HG02885 (cell line): ENCODE results near the gene DNAAF5.
A peak's percentile ranks its signal among the peaks of the same experiment; 100 is the strongest.

Experiments used
- ATAC-seq: cut with Tn5 transposase; IDR thresholded peaks from one replicate; pipeline ENCODE4 v1.9.1; 2021; ENCODE audit warnings: mild to moderate bottlenecking; ENCODE audit not compliant: unreplicated experiment, poor library complexity

Gene DNAAF5

DNA sequence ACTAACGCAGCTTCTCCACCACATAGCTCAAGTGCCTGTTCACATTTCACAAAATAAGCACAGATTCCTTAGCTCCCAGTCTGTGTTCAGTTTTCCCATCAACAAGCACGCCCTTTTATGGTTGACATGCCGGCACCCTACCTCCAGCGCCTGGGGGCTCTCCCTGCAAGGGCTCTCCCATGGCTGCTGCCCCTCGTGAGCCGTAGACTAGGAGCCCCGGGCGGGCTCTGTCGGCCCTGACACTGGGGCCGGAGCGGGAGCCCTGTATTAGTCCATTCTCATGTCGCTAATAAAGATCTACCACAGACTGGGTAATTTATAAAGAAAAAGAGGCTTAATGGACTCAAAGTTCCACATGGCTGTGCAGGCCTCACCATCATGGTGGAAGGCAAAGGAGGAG is 34.6 kb downstream of the DNAAF5 start:
- no peak for ATAC-seq

- ATAC-seq = no peak
These were observed 35.1 kb downstream of the DNAAF5 start for GRCh38 chr7:761631-762030.

GRCh38 chr7:762885-763284 is 36.4 kb downstream of the DNAAF5 start:
- ATAC-seq = no peak

DNA sequence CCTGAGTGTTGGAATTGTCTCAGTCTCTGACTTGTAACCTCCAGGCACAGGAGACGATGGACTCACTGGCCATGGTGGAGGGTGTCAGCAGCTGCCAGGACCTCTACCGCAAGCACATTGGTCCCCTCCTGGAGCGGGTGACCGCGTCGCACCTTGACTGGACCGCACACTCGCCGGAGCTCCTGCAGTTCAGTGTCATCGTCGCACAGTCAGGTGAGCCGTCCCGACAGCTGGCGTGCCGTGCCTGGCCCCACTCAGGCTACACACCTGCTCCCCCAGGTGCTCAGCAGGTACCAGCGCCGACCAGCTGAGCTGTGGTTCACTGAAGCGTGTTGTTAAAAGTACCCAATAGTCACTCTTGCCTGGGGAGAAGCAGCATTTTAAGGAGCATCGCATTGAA is 37.3 kb downstream of the DNAAF5 start:
- ATAC-seq = no peak

- ATAC-seq = no peak
These were observed 38.9 kb downstream of the DNAAF5 start for GRCh38 chr7:765383-765782.

- ATAC-seq = no peak
These were observed 41.1 kb downstream of the DNAAF5 start for GRCh38 chr7:767580-767940.

DNA sequence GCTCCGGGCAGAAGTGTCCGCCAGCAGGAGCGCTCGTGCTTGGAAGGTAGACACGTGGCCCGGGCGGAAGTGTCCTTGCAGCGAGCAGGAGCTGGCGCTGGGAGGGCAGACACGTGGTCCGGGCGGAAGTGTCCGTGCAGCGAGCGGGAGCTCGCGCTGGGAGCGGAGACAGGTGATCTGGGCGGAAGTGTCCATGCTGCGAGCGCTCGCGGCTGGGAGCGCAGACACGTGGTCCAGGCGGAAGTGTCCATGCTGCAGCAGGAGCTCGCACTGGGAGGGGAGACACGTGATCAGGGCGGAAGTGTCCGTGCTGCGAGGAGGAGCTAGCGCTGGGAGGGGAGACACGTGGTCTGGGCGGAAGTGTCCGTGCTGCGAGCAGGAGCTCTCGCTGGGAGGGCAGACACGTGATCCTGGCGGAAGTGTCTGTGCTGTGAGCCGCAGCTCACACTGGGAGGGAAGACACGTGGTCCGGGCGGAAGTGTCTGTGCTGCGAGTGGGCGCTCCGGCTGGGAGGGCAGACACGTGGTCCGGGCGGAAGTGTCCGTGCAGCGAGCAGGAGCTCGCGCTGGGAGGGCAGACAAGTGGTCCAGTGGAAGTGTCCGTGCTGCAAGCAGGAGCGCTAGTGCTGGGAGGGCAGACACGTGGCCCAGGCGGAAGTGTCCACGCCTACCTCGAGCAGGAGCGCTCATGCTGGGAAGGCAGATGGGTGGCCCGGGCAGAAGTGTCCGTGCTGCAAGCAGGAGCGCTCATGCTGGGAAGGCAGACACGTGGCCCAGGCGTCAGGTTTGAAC is 41.6 kb downstream of the DNAAF5 start:
- ATAC-seq = no peak

DNA sequence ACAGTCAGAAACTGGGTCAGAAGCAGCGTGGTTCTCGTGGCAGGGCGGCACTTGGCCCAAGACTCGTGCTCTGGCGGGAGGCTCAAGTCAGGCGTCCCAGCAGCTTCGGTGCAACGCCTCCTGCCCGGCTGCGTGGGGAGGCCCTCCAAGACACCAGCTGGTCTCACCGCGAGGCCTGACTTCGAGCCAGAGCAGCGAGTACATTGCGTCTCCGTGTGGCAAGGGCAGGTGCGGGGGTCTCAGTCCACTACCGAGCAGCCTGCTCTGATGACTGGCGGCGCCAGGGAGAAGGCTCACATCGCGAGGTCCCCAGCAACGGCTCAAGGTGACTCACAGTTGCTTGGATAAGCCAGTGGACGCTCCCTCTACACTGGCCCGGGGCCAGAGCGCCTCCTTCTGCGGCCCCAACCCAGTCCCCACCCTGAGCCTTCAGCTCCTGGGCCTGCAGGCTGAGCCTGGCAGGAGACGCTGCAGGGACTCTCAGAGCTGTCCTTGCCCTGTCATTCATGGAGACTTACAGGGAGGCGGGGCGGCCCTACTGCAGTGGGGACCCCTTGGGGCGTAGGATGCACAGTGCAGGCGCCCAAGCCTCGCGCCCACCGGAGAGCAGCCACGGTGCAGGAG is 42.5 kb downstream of the DNAAF5 start:
- no peak for ATAC-seq

GRCh38 chr7:770336-770735 is 43.8 kb downstream of the DNAAF5 start:
- ATAC-seq = no peak

GRCh38 chr7:770741-771166 is 44.3 kb downstream of the DNAAF5 start:
- no peak for ATAC-seq

DNA sequence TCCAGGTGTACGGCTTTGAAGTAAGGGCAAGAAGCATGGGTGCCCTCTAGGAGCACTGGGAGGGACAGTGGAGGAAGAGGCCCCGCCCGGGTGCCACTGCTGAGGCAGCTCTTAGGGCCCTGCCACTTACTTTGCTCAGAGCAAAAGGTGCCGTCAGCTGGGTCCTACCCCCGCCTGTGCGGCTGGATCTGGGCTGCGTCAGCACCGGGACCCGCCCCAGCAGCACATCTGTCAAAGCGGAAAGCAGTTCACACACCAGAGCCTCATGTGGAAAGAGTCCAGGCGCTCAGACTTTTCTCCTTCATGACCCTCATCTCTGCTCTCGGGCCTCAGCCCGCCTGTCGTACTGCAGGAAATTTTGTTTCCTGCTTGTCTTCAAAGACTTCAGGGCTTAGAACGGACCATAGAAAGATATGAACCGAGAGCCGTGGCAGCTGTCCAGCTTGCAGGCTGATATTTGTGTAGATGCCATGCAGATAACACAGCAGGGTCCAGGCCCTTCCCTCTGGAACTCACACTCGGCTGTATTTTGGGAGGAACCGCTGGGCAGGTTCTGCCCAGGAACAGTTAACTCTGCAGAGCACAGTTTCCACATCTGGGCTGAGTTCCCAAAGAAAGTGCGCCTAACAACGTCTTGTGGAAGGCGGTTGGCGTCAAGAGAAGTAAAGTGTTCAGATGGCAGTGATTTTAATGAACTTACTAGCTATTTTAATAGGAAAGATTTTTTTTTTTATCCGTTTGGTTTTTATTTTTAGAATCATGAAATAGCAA is 44.9 kb downstream of the DNAAF5 start:
- ATAC-seq = no peak

DNA sequence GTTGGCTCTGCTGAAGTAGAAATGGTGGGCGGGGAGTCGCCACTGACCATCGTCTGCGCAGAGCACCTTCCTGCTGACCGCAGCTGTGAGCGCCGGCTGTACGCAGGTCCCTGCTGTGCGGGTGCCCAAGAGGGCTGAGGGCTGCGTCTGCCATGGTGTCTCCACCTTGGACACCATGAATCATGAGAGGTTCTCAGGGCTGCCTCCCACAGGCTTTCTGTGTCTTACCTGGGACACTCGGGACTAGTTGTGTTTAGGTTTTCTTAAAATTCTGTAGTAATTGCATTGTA is 45.5 kb downstream of the DNAAF5 start:
- no peak for ATAC-seq

- ATAC-seq = no peak
These were observed 45.9 kb downstream of the DNAAF5 start for GRCh38 chr7:772392-772791.

DNA sequence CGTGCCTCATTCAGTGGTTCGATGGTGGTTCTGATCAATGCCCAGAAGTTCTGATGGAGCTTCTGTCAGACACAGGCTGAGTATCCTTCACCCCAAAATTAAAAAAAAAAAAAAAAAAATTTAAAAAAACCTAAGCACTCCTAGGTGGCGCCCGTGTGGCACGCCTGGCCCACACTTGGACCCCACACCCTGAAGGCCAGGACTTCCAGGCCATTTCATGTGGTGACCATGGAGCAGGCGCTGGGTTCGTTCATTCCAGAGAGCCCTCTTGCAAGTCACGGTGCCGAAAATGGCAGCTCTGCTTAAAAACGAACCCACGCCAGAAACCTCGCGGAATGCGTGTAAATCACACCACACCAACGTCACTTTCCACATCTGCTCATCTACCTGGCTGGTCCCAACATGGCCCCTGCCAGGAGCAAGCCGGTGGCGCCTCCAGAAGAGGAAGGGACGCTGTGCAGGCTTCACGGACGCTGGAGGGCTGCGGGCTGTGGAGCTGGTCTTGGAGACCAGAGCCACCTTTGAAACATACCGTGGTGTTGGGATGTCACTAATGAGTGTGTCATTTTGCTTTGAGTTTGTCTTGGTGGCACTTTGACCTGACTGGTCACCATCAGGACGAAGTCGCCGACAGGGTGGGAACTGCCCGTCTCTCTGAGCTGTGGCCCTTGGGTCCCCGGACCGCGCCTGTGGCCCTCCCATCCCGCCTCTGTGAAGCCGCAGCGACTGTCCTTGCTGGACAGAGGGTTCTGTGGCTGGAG is 46.5 kb downstream of the DNAAF5 start:
- ATAC-seq = no peak

- no peak for ATAC-seq
These were observed 47.1 kb downstream of the DNAAF5 start for GRCh38 chr7:773622-773915.

DNA sequence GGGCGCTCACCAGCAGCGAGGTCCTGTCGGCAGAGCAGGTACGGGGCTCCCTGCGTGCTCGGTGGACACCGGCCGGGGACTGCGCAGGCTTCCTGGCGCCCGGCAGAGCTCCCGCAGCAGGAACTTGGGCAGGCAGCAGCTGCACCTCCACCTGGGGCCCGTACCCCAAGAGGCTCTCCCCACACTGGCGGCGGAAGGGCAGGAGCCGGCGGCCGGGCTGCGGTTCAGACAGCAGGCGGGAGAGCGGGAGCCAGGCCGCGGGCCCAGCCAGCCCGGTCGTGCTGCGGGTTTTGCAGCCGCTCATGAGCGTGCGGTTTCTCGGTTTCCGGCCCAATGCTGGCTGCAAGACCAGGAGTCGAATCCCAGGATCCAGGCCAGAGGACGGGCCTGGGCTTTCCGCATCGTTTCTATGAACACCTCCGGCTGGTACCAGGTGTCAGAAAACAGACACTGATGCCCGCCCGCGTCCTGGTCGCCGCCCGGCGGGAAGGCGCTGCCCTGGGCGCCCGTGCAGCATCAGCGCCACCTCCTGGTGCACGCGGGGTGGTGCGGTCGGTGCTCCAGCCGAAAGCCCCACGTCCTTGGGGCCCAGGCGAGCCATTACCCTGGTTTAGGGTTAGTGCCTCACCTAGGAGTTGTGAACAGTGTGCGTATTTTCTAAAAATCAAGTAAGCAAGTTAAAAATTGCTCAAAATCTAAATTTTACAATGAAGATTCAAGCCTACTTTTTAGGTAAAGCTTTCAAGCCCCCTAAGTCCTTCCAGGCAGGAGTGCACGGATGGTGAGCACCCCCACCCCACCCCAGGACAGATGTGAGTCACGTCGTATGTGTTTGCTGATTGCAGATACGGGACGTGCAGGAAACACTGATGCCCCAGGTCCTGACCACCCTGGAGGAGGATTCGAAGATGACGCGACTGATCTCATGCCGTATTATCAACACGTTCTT is 47.9 kb downstream of the DNAAF5 start:
- peak; percentile 46 for ATAC-seq

GRCh38 chr7:776381-776780 is 49.9 kb downstream of the DNAAF5 start:
- no peak for ATAC-seq

DNA sequence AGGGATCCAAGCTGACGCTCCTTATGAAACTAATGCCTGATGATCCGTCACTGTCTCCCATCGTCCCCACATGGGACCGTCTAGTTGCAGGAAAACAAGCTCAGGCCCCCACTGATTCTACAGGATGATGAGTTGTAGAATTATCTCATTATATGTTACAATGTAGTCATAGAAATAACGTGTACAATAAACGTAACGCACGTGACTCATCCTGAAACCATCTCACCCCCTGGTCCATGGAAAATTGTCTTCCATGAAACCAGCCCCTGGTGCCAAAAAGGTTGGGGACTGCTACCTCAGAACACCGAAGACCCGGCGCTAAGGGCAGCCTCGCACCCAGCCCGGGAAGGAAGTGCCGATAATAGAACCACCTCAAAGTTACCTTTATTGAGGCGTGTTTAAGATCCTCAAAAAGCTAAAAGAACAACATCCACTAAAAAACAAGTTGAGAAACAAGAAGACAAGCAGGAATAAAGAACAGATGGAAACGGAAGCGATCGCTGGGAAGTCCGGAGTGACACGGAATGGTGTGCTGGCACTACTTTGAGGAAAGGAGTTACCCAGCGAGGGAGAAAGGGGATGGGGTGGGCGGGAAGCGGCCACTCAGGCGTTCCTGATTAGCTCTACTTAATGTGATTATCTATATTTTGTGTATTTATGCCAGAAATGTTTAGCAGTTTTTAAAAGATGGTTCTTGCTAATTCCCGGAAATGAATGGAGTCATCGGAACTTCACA is 50.7 kb downstream of the DNAAF5 start:
- ATAC-seq = no peak

- no peak for ATAC-seq
These were observed 51.2 kb downstream of the DNAAF5 start for GRCh38 chr7:777728-778078.
